HepG2 (cell line): ENCODE results near the gene SGTB. TPM values are rescaled to one million over a fixed set of nuclear protein-coding genes. Genes with fewer than 3 reads are reported as not detected.

Source experiments
- ATAC-seq: fragments of 200-7000 bp; cut with Tn5 transposase; 3 replicates; pipeline ENCODE4 v1.9.1; 2020; ENCODE audit warnings: mild to moderate bottlenecking, moderate library complexity
- BruUV-seq: library from RNA; stranded (reverse); fragments of 400-500 nt; replicated peaks from 2 replicates; lab custom pipeline; 2021; lab: Mats Ljungman, UMichigan
- CTCF ChIA-PET: fragments of 300-600 bp; formaldehyde crosslinking; extraction: SDS; loops from one replicate; lab custom pipeline; 2021; ENCODE audit warnings: low total read pairs, inconsistent platforms, low intra/inter-chr PET ratio; lab: Yijun Ruan, JAX
- POLR2A ChIA-PET: fragments of 350-600 bp; sonication (Branson Sonifier 250); formaldehyde crosslinking; loops from one replicate; lab custom pipeline; 2020; ENCODE audit warnings: antibody characterized with exemption, inconsistent platforms; lab: Yijun Ruan, JAX
- DNase-seq: peaks from one replicate; pipeline ENCODE4 v3.0.0-alpha.2; 2015; ENCODE audit warnings: low spot score
- FAIRE-seq: peaks from 3 replicates; lab custom pipeline; 2011; peaks lifted over from hg19 to GRCh38; lab: Jason Lieb, UNC
- H2AFZ ChIP-seq: one replicate; pipeline ENCODE4 v1.6.1; 2011; ENCODE audit warnings: low read length, inconsistent platforms
- H3K27ac ChIP-seq: fragments of 300-600 bp; 3 replicates; pipeline ENCODE4 v1.8.0; 2011; ENCODE audit warnings: mixed run types, mild to moderate bottlenecking, mixed read lengths, low read length, inconsistent platforms; ENCODE audit not compliant: insufficient read depth; ENCODE audit errors: extremely low read length
- H3K27me3 ChIP-seq, 2 experiments: fragments of 200-600 bp in 1 of 2; 2 replicates in 1 of 2; 3 replicates in 1 of 2; pipeline versions ENCODE4 v1.6.0 to v1.8.0; 2011; ENCODE audit warnings: low read length in 2 of 2, mild to moderate bottlenecking in 2 of 2, moderate library complexity in 2 of 2, inconsistent platforms in 1 of 2; ENCODE audit not compliant: insufficient read depth in 2 of 2, control insufficient read depth in 1 of 2
- H3K36me3 ChIP-seq, 2 experiments: fragments of 200-600 bp in 1 of 2; replicated peaks in 1 of 2; 2 replicates in 1 of 2; 3 replicates in 1 of 2; pipeline versions ENCODE4 v1.5.1 to v1.8.0; 2011; ENCODE audit warnings: low read length in 2 of 2, inconsistent platforms in 1 of 2; ENCODE audit not compliant: insufficient read depth in 2 of 2, control insufficient read depth in 1 of 2
- H3K4me1 ChIP-seq: 2 replicates; pipeline ENCODE4 v1.5.1; 2012; ENCODE audit warnings: low read length, inconsistent platforms; ENCODE audit not compliant: insufficient read depth
- H3K4me2 ChIP-seq: 2 replicates; pipeline ENCODE4 v1.6.0; 2011; ENCODE audit warnings: low read depth, low read length, inconsistent platforms
- H3K4me3 ChIP-seq, 3 experiments: fragments of 200-600 bp in 1 of 3; sonication (generic), shearing (Covaris generic) in 1 of 3; replicated peaks in 1 of 3; 2 replicates each; pipeline ENCODE4 v1.5.1; 2011 to 2016; ENCODE audit warnings: low read length in 3 of 3, inconsistent platforms in 2 of 3, low read depth in 2 of 3, mild to moderate bottlenecking in 2 of 3, control low read depth in 1 of 3, mixed read lengths in 1 of 3; ENCODE audit not compliant: insufficient read depth in 1 of 3
- H3K79me2 ChIP-seq: one replicate; pipeline ENCODE4 v1.6.1; 2011; ENCODE audit warnings: low read length, inconsistent platforms; ENCODE audit not compliant: insufficient read depth
- H3K9ac ChIP-seq: 2 replicates; pipeline ENCODE4 v1.6.0; 2011; ENCODE audit warnings: mild to moderate bottlenecking, low read depth, low read length, inconsistent platforms; ENCODE audit not compliant: insufficient read depth
- H3K9me3 ChIP-seq: 2 replicates; pipeline ENCODE4 v1.5.1; 2012; ENCODE audit warnings: mild to moderate bottlenecking, low read length
- H4K20me1 ChIP-seq: 2 replicates; pipeline ENCODE4 v1.6.0; 2011; ENCODE audit warnings: inconsistent platforms, mild to moderate bottlenecking, low read length, moderate library complexity; ENCODE audit not compliant: insufficient read depth
- CSRNP2 ChIP-seq: sonication (generic); formaldehyde crosslinking; conservative IDR thresholded peaks from 2 replicates; pipeline ENCODE4 v1.8.0; 2022; ENCODE audit warnings: low read depth, missing genetic modification reagents
- E2F1 ChIP-seq: sonication (generic); formaldehyde crosslinking; IDR thresholded peaks from 2 replicates; pipeline ENCODE4 v1.5.0; 2020; ENCODE audit warnings: missing genetic modification reagents
- ELF1 ChIP-seq: sonication (generic); formaldehyde crosslinking; IDR thresholded peaks from 2 replicates; pipeline ENCODE4 v1.4.0; 2020; ENCODE audit warnings: missing genetic modification reagents
- ETV6 ChIP-seq: sonication (generic); formaldehyde crosslinking; conservative IDR thresholded peaks from 2 replicates; pipeline ENCODE4 v1.4.0; 2020; ENCODE audit warnings: missing genetic modification reagents
- FOSL2 ChIP-seq: sonication (generic); formaldehyde crosslinking; IDR thresholded peaks from 2 replicates; pipeline ENCODE4 v1.4.0; 2020; ENCODE audit warnings: missing genetic modification reagents
- MED1 ChIP-seq: sonication (generic); formaldehyde crosslinking; IDR thresholded peaks from 2 replicates; pipeline ENCODE4 v1.4.0; 2020; ENCODE audit warnings: missing genetic modification reagents
- ZBTB38 ChIP-seq: sonication (generic); formaldehyde crosslinking; IDR thresholded peaks from 2 replicates; pipeline ENCODE4 v1.5.1; 2020; ENCODE audit warnings: mild to moderate bottlenecking, missing genetic modification reagents
- ZKSCAN8 ChIP-seq: IDR thresholded peaks from 2 replicates; pipeline ENCODE4 v1.6.1; 2016; ENCODE audit warnings: borderline replicate concordance, missing genetic modification reagents, missing compliant biosample characterization
- ZMAT3 ChIP-seq: sonication (generic); formaldehyde crosslinking; conservative IDR thresholded peaks from 2 replicates; pipeline ENCODE4 v1.7.0; 2021; ENCODE audit warnings: missing genetic modification reagents
- ZNF556 ChIP-seq: sonication (generic); formaldehyde crosslinking; IDR thresholded peaks from 2 replicates; pipeline ENCODE4 v1.4.0; 2020; ENCODE audit warnings: mild to moderate bottlenecking, missing genetic modification reagents, borderline replicate concordance
- ZNF598 ChIP-seq: sonication (generic); formaldehyde crosslinking; IDR thresholded peaks from 2 replicates; pipeline ENCODE4 v1.5.1; 2020; ENCODE audit warnings: mild to moderate bottlenecking, missing genetic modification reagents, borderline replicate concordance
- WGBS: methylation state at CpG from one replicate; pipeline ENCODE4 v1.1.6; 2017; ENCODE audit warnings: low lambda C conversion rate; 5-methylcytosine and 5-hydroxymethylcytosine counted together
- in situ Hi-C: cut with HindIII; loops from 2 replicates; pipeline ENCODE4 v1.10.0; 2017; ENCODE audit warnings: low pct_unique_long_range_greater_than_20kb; ENCODE audit not compliant: extremely low pct_ligation_motif_present
- intact Hi-C: fragments of 100-400 bp; cut with micrococcal nuclease; formaldehyde crosslinking; loops from one replicate; pipeline ENCODE4 v1.10.0; 2022; ENCODE audit not compliant: unreplicated experiment
- polyA plus RNA-seq, 8 experiments: library from polyadenylated mRNA; depleted of rRNA in 3 of 8; stranded (reverse) in 7 of 8; unstranded in 1 of 8; fragments of >200 nt; fragmentation: Illumina TruSeq in 4 of 8; extraction: Trizol in 4 of 8; gene quantifications; 2 replicates each; pipeline versions ENCODE4 v1.2.1 to v1.2.3, GENCODE V29; 2011 to 2016; ENCODE audit warnings: low read depth in 4 of 8, missing spikeins in 1 of 8, mixed read lengths in 1 of 8; ENCODE audit not compliant: insufficient read depth in 1 of 8
- total RNA-seq, 5 experiments: library from RNA; depleted of rRNA; stranded (reverse); fragments of >200 nt; fragmentation: Illumina TruSeq; extraction: Trizol; gene quantifications; 2 replicates each; pipeline ENCODE4 v1.2.3, GENCODE V29; 2016; ENCODE audit warnings: low read depth in 1 of 5
- TF ChIP-seq, protein P1 (sequence below): sonication (generic); formaldehyde crosslinking; IDR thresholded peaks from 2 replicates; pipeline ENCODE4 v1.4.0; 2020; ENCODE audit warnings: missing genetic modification reagents, mild to moderate bottlenecking, borderline replicate concordance
- TF ChIP-seq, protein P2 (sequence below): sonication (generic); formaldehyde crosslinking; IDR thresholded peaks from 2 replicates; pipeline ENCODE4 v1.9.0; 2021; ENCODE audit warnings: missing genetic modification reagents, borderline replicate concordance

SGTB gene
- total and polyA plus RNA-seq, 2 of the 13 experiments (the other 11 are each of a cell fraction or from before 2014, with no cell fraction given), result 5.2 to 11.2 TPM

- no peak for TF ChIP-seq ZNF556 (CRISPR knock-in tag)
- TF ChIP-seq, protein P1, sequence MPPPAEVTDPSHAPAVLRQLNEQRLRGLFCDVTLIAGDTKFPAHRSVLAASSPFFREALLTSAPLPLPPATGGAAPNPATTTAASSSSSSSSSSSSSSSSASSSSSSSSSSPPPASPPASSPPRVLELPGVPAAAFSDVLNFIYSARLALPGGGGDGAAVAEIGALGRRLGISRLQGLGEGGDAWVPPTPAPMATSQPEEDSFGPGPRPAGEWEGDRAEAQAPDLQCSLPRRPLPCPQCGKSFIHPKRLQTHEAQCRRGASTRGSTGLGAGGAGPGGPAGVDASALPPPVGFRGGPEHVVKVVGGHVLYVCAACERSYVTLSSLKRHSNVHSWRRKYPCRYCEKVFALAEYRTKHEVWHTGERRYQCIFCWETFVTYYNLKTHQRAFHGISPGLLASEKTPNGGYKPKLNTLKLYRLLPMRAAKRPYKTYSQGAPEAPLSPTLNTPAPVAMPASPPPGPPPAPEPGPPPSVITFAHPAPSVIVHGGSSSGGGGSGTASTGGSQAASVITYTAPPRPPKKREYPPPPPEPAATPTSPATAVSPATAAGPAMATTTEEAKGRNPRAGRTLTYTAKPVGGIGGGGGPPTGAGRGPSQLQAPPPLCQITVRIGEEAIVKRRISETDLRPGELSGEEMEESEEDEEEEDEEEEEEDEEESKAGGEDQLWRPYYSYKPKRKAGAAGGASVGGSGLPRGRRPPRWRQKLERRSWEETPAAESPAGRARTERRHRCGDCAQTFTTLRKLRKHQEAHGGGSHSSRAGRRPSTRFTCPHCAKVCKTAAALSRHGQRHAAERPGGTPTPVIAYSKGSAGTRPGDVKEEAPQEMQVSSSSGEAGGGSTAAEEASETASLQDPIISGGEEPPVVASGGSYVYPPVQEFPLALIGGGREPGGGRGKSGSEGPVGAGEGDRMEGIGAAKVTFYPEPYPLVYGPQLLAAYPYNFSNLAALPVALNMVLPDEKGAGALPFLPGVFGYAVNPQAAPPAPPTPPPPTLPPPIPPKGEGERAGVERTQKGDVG (CRISPR knock-in tag), result no peak
- TF ChIP-seq, all 625 proteins: peak for 0
Observed at GRCh38 chr5:65718576-65719310, 3.2 kb downstream of the SGTB start (continued).

- intact Hi-C loops, result no loop called here
- ATAC-seq, result no peak
- no peak for FAIRE-seq
- ChIA-PET CTCF (no interaction called here), POLR2A (no interaction called here)
- Histone ChIP-seq H3K4me1 (peaks cover 6% of the 10 kb centered on the region; the same call in 1 of the 2 replicates), H3K36me3 (peaks cover 4 to 24% of the 10 kb centered on the region in 2 experiments; a peak in 4 of 5 replicates), H3K27ac (no peak overlapping the region), H3K27me3 (no peaks in the 10 kb centered on the region), H3K4me2 (no peak overlapping the region), H2AFZ (no peak overlapping the region), H3K9ac (no peak overlapping the region), H3K9me3 (no peaks in the 10 kb centered on the region), H3K79me2 (no peaks in the 10 kb centered on the region), H3K4me3 (no peak overlapping the region), H4K20me1 (no peaks in the 10 kb centered on the region)
- in situ Hi-C loops, result no loop called here
- no TSS peak for BruUV-seq
- 98% methylated on average over 4 of the region's 4 CpGs for WGBS
- no peak for DNase-seq
- TF ChIP-seq ZMAT3 (CRISPR knock-in tag) (no peak), ZNF598 (CRISPR knock-in tag) (no peak), FOSL2 (CRISPR knock-in tag) (no peak), ELF1 (CRISPR knock-in tag) (no peak), ETV6 (CRISPR knock-in tag) (no peak), CSRNP2 (CRISPR knock-in tag) (no peak), ZBTB38 (CRISPR knock-in tag) (no peak), ZKSCAN8 (CRISPR knock-in tag) (no peak), E2F1 (CRISPR knock-in tag) (no peak), MED1 (CRISPR knock-in tag) (no peak)
- TF ChIP-seq, protein P2, sequence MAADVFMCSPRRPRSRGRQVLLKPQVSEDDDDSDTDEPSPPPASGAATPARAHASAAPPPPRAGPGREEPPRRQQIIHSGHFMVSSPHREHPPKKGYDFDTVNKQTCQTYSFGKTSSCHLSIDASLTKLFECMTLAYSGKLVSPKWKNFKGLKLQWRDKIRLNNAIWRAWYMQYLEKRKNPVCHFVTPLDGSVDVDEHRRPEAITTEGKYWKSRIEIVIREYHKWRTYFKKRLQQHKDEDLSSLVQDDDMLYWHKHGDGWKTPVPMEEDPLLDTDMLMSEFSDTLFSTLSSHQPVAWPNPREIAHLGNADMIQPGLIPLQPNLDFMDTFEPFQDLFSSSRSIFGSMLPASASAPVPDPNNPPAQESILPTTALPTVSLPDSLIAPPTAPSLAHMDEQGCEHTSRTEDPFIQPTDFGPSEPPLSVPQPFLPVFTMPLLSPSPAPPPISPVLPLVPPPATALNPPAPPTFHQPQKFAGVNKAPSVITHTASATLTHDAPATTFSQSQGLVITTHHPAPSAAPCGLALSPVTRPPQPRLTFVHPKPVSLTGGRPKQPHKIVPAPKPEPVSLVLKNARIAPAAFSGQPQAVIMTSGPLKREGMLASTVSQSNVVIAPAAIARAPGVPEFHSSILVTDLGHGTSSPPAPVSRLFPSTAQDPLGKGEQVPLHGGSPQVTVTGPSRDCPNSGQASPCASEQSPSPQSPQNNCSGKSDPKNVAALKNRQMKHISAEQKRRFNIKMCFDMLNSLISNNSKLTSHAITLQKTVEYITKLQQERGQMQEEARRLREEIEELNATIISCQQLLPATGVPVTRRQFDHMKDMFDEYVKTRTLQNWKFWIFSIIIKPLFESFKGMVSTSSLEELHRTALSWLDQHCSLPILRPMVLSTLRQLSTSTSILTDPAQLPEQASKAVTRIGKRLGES (CRISPR knock-in tag), result no peak
Observed at GRCh38 chr5:65708145-65708544, 13.8 kb downstream of the SGTB start.
